Neuronal stem cell (in vitro differentiated cells): ENCODE results near the gene TSPO.

Experiments
- DNase-seq: peaks from one replicate; pipeline ENCODE4 v3.0.0-alpha.2; 2013; ENCODE audit warnings: low spot score
- H2AFZ ChIP-seq: one replicate; pipeline ENCODE4 v1.6.1; 2013; ENCODE audit warnings: mild to moderate bottlenecking, low read length, inconsistent platforms
- H2AK5ac ChIP-seq: 2 replicates; pipeline ENCODE4 v1.6.1; 2013; ENCODE audit warnings: low read depth, mild to moderate bottlenecking, inconsistent platforms, low read length, moderate library complexity, mixed read lengths
- H2BK120ac ChIP-seq: 2 replicates; pipeline ENCODE4 v1.6.1; 2013; ENCODE audit warnings: low read depth, mild to moderate bottlenecking, inconsistent platforms, low read length, moderate library complexity, mixed read lengths
- H2BK12ac ChIP-seq: one replicate; pipeline ENCODE4 v1.6.1; 2013; ENCODE audit warnings: low read length, inconsistent platforms
- H2BK15ac ChIP-seq: 2 replicates; pipeline ENCODE4 v1.6.1; 2013; ENCODE audit warnings: mild to moderate bottlenecking, low read length, inconsistent platforms, mixed read lengths
- H2BK5ac ChIP-seq: one replicate; pipeline ENCODE4 v1.6.1; 2013; ENCODE audit warnings: inconsistent platforms, mild to moderate bottlenecking, low read length, moderate library complexity
- H3K14ac ChIP-seq: one replicate; pipeline ENCODE4 v1.6.1; 2013; ENCODE audit warnings: low read length, inconsistent platforms
- H3K18ac ChIP-seq: 2 replicates; pipeline ENCODE4 v1.6.1; 2013; ENCODE audit warnings: low read length, inconsistent platforms
- H3K23ac ChIP-seq: 2 replicates; pipeline ENCODE4 v1.6.1; 2013; ENCODE audit warnings: low read depth, mild to moderate bottlenecking, mixed read lengths, low read length, inconsistent platforms; ENCODE audit not compliant: poor library complexity
- H3K27ac ChIP-seq: replicated peaks from 3 replicates; pipeline ENCODE4 v1.5.1; 2013; ENCODE audit warnings: low read length, inconsistent platforms
- H3K27me3 ChIP-seq, 3 experiments: 2 replicates each; pipeline ENCODE4 v1.6.1; 2013; ENCODE audit warnings: low read length in 3 of 3, mild to moderate bottlenecking in 2 of 3, inconsistent platforms in 1 of 3, low read depth in 1 of 3, mixed read lengths in 1 of 3, moderate library complexity in 1 of 3; ENCODE audit not compliant: control insufficient read depth in 3 of 3, insufficient read depth in 3 of 3
- H3K36me3 ChIP-seq, 2 donors: replicated peaks in 1 of 2; 2 replicates each; pipeline ENCODE4 v1.6.1; 2013; ENCODE audit warnings: low read length in 2 of 2; ENCODE audit not compliant: control insufficient read depth in 2 of 2, insufficient read depth in 2 of 2
- H3K4ac ChIP-seq: 2 replicates; pipeline ENCODE4 v1.6.1; 2013; ENCODE audit warnings: inconsistent platforms, mild to moderate bottlenecking, low read length, moderate library complexity
- H3K4me1 ChIP-seq, 2 donors: 1 replicate in 1 of 2; 2 replicates in 1 of 2; pipeline ENCODE4 v1.6.1; 2013; ENCODE audit warnings: low read length in 2 of 2, low read depth in 1 of 2; ENCODE audit not compliant: control insufficient read depth in 2 of 2, insufficient read depth in 1 of 2
- H3K4me2 ChIP-seq: one replicate; pipeline ENCODE4 v1.6.1; 2013; ENCODE audit warnings: mild to moderate bottlenecking, low read length, inconsistent platforms; ENCODE audit not compliant: insufficient read depth, poor library complexity, severe bottlenecking
- H3K4me3 ChIP-seq, 2 donors: 2 replicates each; pipeline ENCODE4 v1.5.1; 2013; ENCODE audit warnings: low read length in 2 of 2, mild to moderate bottlenecking in 2 of 2, inconsistent platforms in 1 of 2, moderate library complexity in 1 of 2
- H3K79me1 ChIP-seq: one replicate; pipeline ENCODE4 v1.6.1; 2013; ENCODE audit warnings: low read depth, mild to moderate bottlenecking, inconsistent platforms, low read length, moderate library complexity
- H3K9ac ChIP-seq: one replicate; pipeline ENCODE4 v1.6.1; 2013; ENCODE audit warnings: mild to moderate bottlenecking, low read depth, low read length, inconsistent platforms; ENCODE audit not compliant: poor library complexity
- H3K9me3 ChIP-seq, 2 donors: replicated peaks in 1 of 2; 2 replicates each; pipeline versions ENCODE3 to v1.6.1; 2013; ENCODE audit warnings: low read length in 2 of 2, mild to moderate bottlenecking in 2 of 2, inconsistent platforms in 1 of 2, low read depth in 1 of 2, mixed read lengths in 1 of 2, moderate library complexity in 1 of 2; ENCODE audit not compliant: control insufficient read depth in 2 of 2, insufficient read depth in 1 of 2
- H4K8ac ChIP-seq: one replicate; pipeline ENCODE4 v1.6.1; 2013; ENCODE audit warnings: low read depth, mild to moderate bottlenecking, inconsistent platforms, low read length, moderate library complexity
- H4K91ac ChIP-seq: one replicate; pipeline ENCODE4 v1.6.1; 2013; ENCODE audit warnings: low read length, low read depth, mild to moderate bottlenecking, inconsistent platforms; ENCODE audit not compliant: poor library complexity
- WGBS, 2 donors: extraction: QIAGEN DNeasy Blood & Tissue Kit; methylation state at CpG; one replicate each; pipeline ENCODE4 v1.1.7; 2013; ENCODE audit warnings: missing lambda C conversion rate in 2 of 2, mixed read lengths in 1 of 2; ENCODE audit not compliant: insufficient read length in 2 of 2, insufficient replicate concordance in 1 of 2; ENCODE audit errors: extremely low coverage in 2 of 2; 5-methylcytosine and 5-hydroxymethylcytosine counted together

Gene TSPO

DNA sequence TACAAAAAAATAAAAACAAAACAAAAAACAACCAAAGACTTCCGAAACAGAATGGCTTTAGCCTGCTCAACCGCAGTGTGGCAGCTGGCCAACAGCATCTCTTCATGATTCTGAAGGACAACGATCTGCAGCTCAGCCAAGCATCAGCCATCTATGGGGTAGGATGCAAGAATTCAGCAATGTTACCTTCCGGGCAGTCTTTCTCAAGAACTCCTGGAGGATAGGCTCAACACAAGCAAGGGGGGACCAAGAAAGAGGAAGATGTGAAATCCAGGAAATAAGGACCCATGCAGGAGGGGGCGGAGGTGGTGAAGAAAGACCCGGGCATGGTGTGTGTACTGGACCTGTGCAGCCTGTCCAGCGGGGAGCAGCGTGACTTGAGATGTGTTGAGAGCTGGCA lies 3.5 kb upstream of the TSPO start:
- Histone ChIP-seq H3K27ac (no peak overlapping the region), H3K4me3 (no peak overlapping the region), H2AK5ac (no peak overlapping the region), H3K4ac (no peak overlapping the region), H4K8ac (no peak overlapping the region), H2BK15ac (no peak overlapping the region), H3K27me3 (peaks cover 4 to 24% (median 23%) of the 10 kb centered on the region in 3 experiments), H3K36me3 (no peaks in the 10 kb centered on the region), H3K18ac (no peak overlapping the region), H3K4me2 (no peak overlapping the region), H3K9ac (no peak overlapping the region), H2BK12ac (no peak overlapping the region), H2BK5ac (no peak overlapping the region), H3K79me1 (peaks cover 3% of the 10 kb centered on the region), H2AFZ (peak overlapping the region; percentile 20), H3K14ac (no peak overlapping the region), H4K91ac (no peak overlapping the region), H3K4me1 (peaks cover 6 to 16% of the 10 kb centered on the region in 2 donors), H3K23ac (no peak overlapping the region), H2BK120ac (no peak overlapping the region), H3K9me3 (peaks cover 0 to 7% of the 10 kb centered on the region in 2 donors)
- DNase-seq = no peak
- WGBS, 2 donors = no CpG with 5 or more reads among the region's 8 CpGs

DNA sequence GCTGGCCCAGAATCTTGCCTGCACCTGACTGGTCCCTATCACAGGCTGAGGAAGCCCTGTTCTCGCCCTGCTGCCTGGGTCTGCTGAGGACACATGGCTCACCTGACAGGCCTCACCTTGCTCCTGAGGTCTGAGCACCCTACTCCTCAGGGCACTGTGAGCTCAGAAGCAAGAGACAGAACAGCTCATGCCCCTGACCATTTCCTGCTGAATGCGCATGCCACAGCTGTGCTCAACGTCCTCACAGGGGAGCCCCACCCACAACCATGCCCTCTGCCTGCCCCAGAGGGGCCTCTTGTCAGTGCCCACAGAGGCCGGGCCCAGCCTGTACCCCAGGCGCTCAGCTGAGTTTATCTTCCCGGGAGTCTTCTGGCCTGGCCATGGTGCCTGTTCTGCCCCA lies 2.8 kb upstream of the TSPO start:
- Histone ChIP-seq H2BK12ac (peak overlapping the region; percentile 22), H2AFZ (no peak overlapping the region), H3K9me3 (peaks cover 0 to 7% of the 10 kb centered on the region in 2 donors), H3K27ac (no peak overlapping the region), H3K4me1 (peaks cover 8 to 14% of the 10 kb centered on the region in 2 donors), H3K4me3 (no peak overlapping the region), H3K79me1 (peaks cover 1% of the 10 kb centered on the region), H3K18ac (no peak overlapping the region), H4K8ac (no peak overlapping the region), H3K36me3 (no peaks in the 10 kb centered on the region), H2BK5ac (no peak overlapping the region), H3K23ac (peak overlapping the region; percentile 43), H2BK120ac (no peak overlapping the region), H3K14ac (no peak overlapping the region), H3K9ac (no peak overlapping the region), H3K27me3 (peaks cover 4 to 24% (median 23%) of the 10 kb centered on the region in 3 experiments), H2AK5ac (peak overlapping the region; percentile 94), H4K91ac (no peak overlapping the region), H2BK15ac (peak overlapping the region; percentile 75), H3K4ac (no peak overlapping the region), H3K4me2 (no peak overlapping the region)
- DNase-seq = no peak
- no CpG with 5 or more reads among the region's 6 CpGs for WGBS, 2 donors

- Histone ChIP-seq H3K4ac (no peak overlapping the region), H3K36me3 (no peaks in the 10 kb centered on the region), H3K27ac (no peak overlapping the region), H2AK5ac (peak overlapping the region; percentile 98), H3K18ac (peak overlapping the region; percentile 56), H2BK15ac (peak overlapping the region; percentile 62), H3K9ac (no peak overlapping the region), H3K79me1 (peaks cover 3% of the 10 kb centered on the region), H3K9me3 (peaks cover 0 to 7% of the 10 kb centered on the region in 2 donors), H2BK5ac (no peak overlapping the region), H2AFZ (peak overlapping the region; percentile 55), H3K4me2 (peak overlapping the region; percentile 86), H3K4me1 (peaks cover 8 to 13% of the 10 kb centered on the region in 2 donors), H3K4me3 (peak overlapping the region; percentile 29 to 79), H3K27me3 (peaks cover 4 to 23% (median 23%) of the 10 kb centered on the region in 3 experiments), H4K91ac (no peak overlapping the region), H2BK120ac (no peak overlapping the region), H4K8ac (no peak overlapping the region), H2BK12ac (no peak overlapping the region), H3K23ac (peak overlapping the region; percentile 37), H3K14ac (no peak overlapping the region)
- no peak for DNase-seq
- WGBS, 2 donors = no CpG with 5 or more reads among the region's 15 CpGs
Observed at GRCh38 chr22:43150731-43151206, 590 bp upstream of the TSPO start.

- Histone ChIP-seq H3K27ac (no peak overlapping the region), H2BK15ac (peak overlapping the region; percentile 99), H3K9me3 (peaks cover 0 to 7% of the 10 kb centered on the region in 2 donors), H3K79me1 (peaks cover 3% of the 10 kb centered on the region), H3K27me3 (peaks cover 4 to 23% (median 22%) of the 10 kb centered on the region in 3 experiments), H2BK12ac (peak overlapping the region; percentile 63), H3K9ac (peak overlapping the region; percentile 70), H3K36me3 (no peaks in the 10 kb centered on the region), H2BK5ac (peak overlapping the region; percentile 90), H2AK5ac (peak overlapping the region; percentile 60), H3K23ac (peak overlapping the region; percentile 95), H3K4me1 (peaks cover 8 to 13% of the 10 kb centered on the region in 2 donors), H2AFZ (peak overlapping the region; percentile 55), H3K4ac (peak overlapping the region; percentile 6), H3K18ac (peak overlapping the region; percentile 96), H4K91ac (no peak overlapping the region), H4K8ac (no peak overlapping the region), H3K4me2 (peak overlapping the region; percentile 86), H3K4me3 (peak overlapping the region in 1 of 2 donors; percentile 84), H3K14ac (no peak overlapping the region), H2BK120ac (no peak overlapping the region)
- no peak for DNase-seq
- no CpG with 5 or more reads among the region's 18 CpGs for WGBS, 2 donors
Observed at GRCh38 chr22:43152003-43152356, 621 bp downstream of the TSPO start.
